ENCODE measurements around the gene CIDEB. TPM values are rescaled to one million over a fixed set of nuclear protein-coding genes. Genes with fewer than 3 reads are reported as not detected.

CIDEB gene
- total and polyA plus RNA-seq, 11 donors = 1.7 to 10.1 (median 3.0) TPM

GRCh38 chr14:24271134-24271833 lies 36.5 kb downstream of the CIDEB start, which contains the start of gene RABGGTA:
Gene RABGGTA, minus strand, starts transcription at chr14:24271597. Its CDS starts 482 bp downstream, at chr14:24271115.
- 1% methylated on average over 9 to 61 of the region's 61 CpGs for WGBS, 4 donors
- peaks cover 0 to 47% (median 12%) of the 10 kb centered on the region in 12 donors for H3K4me1 ChIP-seq
- peak within 1 kb of the TSS; percentile 88 to 99 (median 98) for H3K27ac ChIP-seq
- H3K9me3 ChIP-seq = no peaks in the 10 kb centered on the region
- peak; percentile 89 to 94 (median 90) for DNase-seq
- H3K27me3 ChIP-seq = no peaks in the 10 kb centered on the region
- TF ChIP-seq POLR2A (IDR thresholded peaks at IDR 0.05) = peak in 1 of 2 donors; percentile 71
- peak; percentile 60 to 95 (median 78) for TF ChIP-seq CTCF (IDR thresholded peaks at IDR 0.05)
- H3K4me3 ChIP-seq = peak within 1 kb of the TSS; percentile 67 to 98 (median 86)
- peaks cover 0 to 36% (median 24%) of the 10 kb centered on the region in 9 donors for H3K36me3 ChIP-seq
- ATAC-seq = peak; percentile 91 to 96 (median 95)
- intact Hi-C loops (cut with DNase I) = loop anchor here in 2 of 10 donors (1.0 to 2.0 kb wide), 3 partner anchors 26 to 29 kb away; partner anchors contain the start of genes DHRS1 (in 1 of the 2), NOP9 (in 1 of the 2) and TINF2 (in 1 of the 2)

GRCh38 chr14:24270537-24271133 lies 37.1 kb downstream of the CIDEB start:
- intact Hi-C loops (cut with DNase I) = loop anchor here in 2 of 10 donors (1.0 to 2.0 kb wide), 3 partner anchors 26 to 29 kb away; partner anchors contain the start of genes DHRS1 (in 1 of the 2), NOP9 (in 1 of the 2) and TINF2 (in 1 of the 2)
- peaks cover 0 to 42% (median 12%) of the 10 kb centered on the region in 12 donors for H3K4me1 ChIP-seq
- no peak for ATAC-seq
- 13 to 25% (median 19%) methylated on average over 8 to 13 of the region's 13 CpGs for whole genome bisulfite sequencing, 4 donors
- H3K27ac ChIP-seq = peak overlapping the region; percentile 88 to 99 (median 98)
- DNase-seq = no peak
- peak overlapping the region; percentile 67 to 98 (median 86) for H3K4me3 ChIP-seq
- no peak for TF ChIP-seq POLR2A (IDR thresholded peaks at IDR 0.05)
- TF ChIP-seq CTCF (IDR thresholded peaks at IDR 0.05) = no peak
- H3K9me3 ChIP-seq = no peaks in the 10 kb centered on the region
- peaks cover 0 to 43% (median 29%) of the 10 kb centered on the region in 9 donors for H3K36me3 ChIP-seq
- no peaks in the 10 kb centered on the region for H3K27me3 ChIP-seq

GRCh38 chr14:24269910-24270536 lies 37.8 kb downstream of the CIDEB start:
- ATAC-seq (no peak), DNase-seq (no peak)
- Histone ChIP-seq H3K4me1 (peaks cover 0 to 37% (median 12%) of the 10 kb centered on the region in 12 donors), H3K4me3 (no peak overlapping the region), H3K27me3 (no peaks in the 10 kb centered on the region), H3K27ac (no peak overlapping the region), H3K36me3 (peaks cover 0 to 46% (median 30%) of the 10 kb centered on the region in 9 donors), H3K9me3 (no peaks in the 10 kb centered on the region)
- TF ChIP-seq CTCF (IDR thresholded peaks at IDR 0.05) (no peak), POLR2A (IDR thresholded peaks at IDR 0.05) (no peak)
- WGBS, 4 donors = 90 to 97% (median 97%) methylated on average over 14 of the region's 14 CpGs
- intact Hi-C loops (cut with DNase I) = loop anchor here in 1 of 10 donors (2.0 kb wide), 1 partner anchor 25 kb away; no protein-coding TSS in a partner anchor

All from heart left ventricle (tissue), 16 donors.